ENCODE data around the gene HBE1.

HBE1 gene

GRCh38 chr11:5223146-5223545 lies 46.6 kb downstream of the HBE1 start:
- no peak overlapping the region for H3K4me3 ChIP-seq (ENCODE audit: low read depth, low read length)
- DNase-seq (ENCODE audit: low read depth), result no peak
- TF ChIP-seq CTCF (IDR thresholded peaks at IDR 0.05; ENCODE audit: control insufficient read depth, extremely low read depth, insufficient read depth), result no peak

Measured in LNCaP clone FGC (cell line).